OCI-LY1 (cell line): ENCODE measurements around the gene PARVG.

Source experiments
- H2AFZ ChIP-seq: fragments of 200-600 bp; sonication (generic), shearing (Covaris generic); 2 replicates; pipeline ENCODE4 v1.6.0; 2014; ENCODE audit warnings: antibody characterized with exemption, mild to moderate bottlenecking, low read length
- H3F3A ChIP-seq: fragments of 200-600 bp; sonication (generic), shearing (Covaris generic); 2 replicates; pipeline ENCODE4 v1.6.0; 2014; ENCODE audit warnings: mild to moderate bottlenecking, antibody characterized with exemption, low read length, moderate library complexity; ENCODE audit not compliant: insufficient read depth
- H3K27ac ChIP-seq: fragments of 200-600 bp; sonication (generic); 2 replicates; pipeline ENCODE4 v1.5.1; 2014; ENCODE audit warnings: low read length, mixed run types, mild to moderate bottlenecking, low read depth; ENCODE audit not compliant: poor library complexity, severe bottlenecking
- H3K27me3 ChIP-seq: fragments of 200-600 bp; sonication (generic); 2 replicates; pipeline ENCODE4 v1.6.0; 2014; ENCODE audit warnings: antibody characterized with exemption, mild to moderate bottlenecking, low read length, moderate library complexity; ENCODE audit not compliant: insufficient read depth
- H3K36me3 ChIP-seq: fragments of 200-600 bp; sonication (generic); 2 replicates; pipeline ENCODE4 v1.6.1; 2014; ENCODE audit warnings: mild to moderate bottlenecking, antibody characterized with exemption, low read length, moderate library complexity, mixed read lengths; ENCODE audit not compliant: insufficient read depth
- H3K4me1 ChIP-seq: fragments of 200-600 bp; sonication (generic); 2 replicates; pipeline ENCODE4 v1.5.1; 2014; ENCODE audit warnings: mild to moderate bottlenecking, low read length, moderate library complexity; ENCODE audit not compliant: insufficient read depth, severe bottlenecking
- H3K4me2 ChIP-seq: fragments of 200-600 bp; sonication (generic), shearing (Covaris generic); 2 replicates; pipeline ENCODE4 v1.6.1; 2014; ENCODE audit warnings: low read length
- H3K4me3 ChIP-seq: fragments of 200-600 bp; sonication (generic); 2 replicates; pipeline ENCODE4 v1.5.1; 2014; ENCODE audit warnings: low read length, low read depth, mild to moderate bottlenecking, mixed read lengths; ENCODE audit not compliant: poor library complexity, severe bottlenecking
- H3K79me2 ChIP-seq: fragments of 200-600 bp; shearing (Covaris generic); 2 replicates; pipeline ENCODE4 v1.6.1; 2016; ENCODE audit warnings: mixed run types, low read length, mixed read lengths; ENCODE audit not compliant: insufficient read depth
- H3K9ac ChIP-seq: fragments of 200-600 bp; sonication (generic), shearing (Covaris generic); 2 replicates; pipeline ENCODE4 v1.6.1; 2014; ENCODE audit warnings: mild to moderate bottlenecking, low read length, mixed read lengths
- H3K9me2 ChIP-seq: fragments of 200-600 bp; sonication (generic), shearing (Covaris generic); 2 replicates; pipeline ENCODE4 v1.6.1; 2014; ENCODE audit warnings: low read depth, mild to moderate bottlenecking, low read length, mixed read lengths
- H3K9me3 ChIP-seq: fragments of 200-600 bp; shearing (Covaris generic); 2 replicates; pipeline ENCODE4 v1.6.1; 2014; ENCODE audit warnings: low read length, mixed read lengths
- H4K20me1 ChIP-seq: fragments of 200-600 bp; sonication (generic), shearing (Covaris generic); 2 replicates; pipeline ENCODE4 v1.6.0; 2016; ENCODE audit warnings: mild to moderate bottlenecking, low read length; ENCODE audit not compliant: insufficient read depth
- CTCF ChIP-seq: fragments of 200-600 bp; sonication (generic), shearing (Covaris generic); IDR thresholded peaks from 2 replicates; pipeline ENCODE4 v1.5.1; 2017; ENCODE audit warnings: mild to moderate bottlenecking, antibody characterized with exemption, low read length, moderate library complexity, mixed read lengths
- EZH2 ChIP-seq: fragments of 200-600 bp; sonication (generic), shearing (Covaris generic); IDR thresholded peaks from 2 replicates; pipeline ENCODE4 v1.8.0; 2017; ENCODE audit warnings: borderline replicate concordance, mixed run types, mild to moderate bottlenecking, antibody characterized with exemption, low read length, moderate library complexity, mixed read lengths

The PARVG gene

GRCh38 chr22:44199164-44199563 lies 18.4 kb downstream of the PARVG start:
- Histone ChIP-seq H3K79me2 (no peaks in the 10 kb centered on the region), H3K27me3 (peaks cover 10% of the 10 kb centered on the region; the same call in 1 of the 2 replicates), H3F3A (no peaks in the 10 kb centered on the region), H3K9me3 (no peaks in the 10 kb centered on the region), H3K4me1 (no peaks in the 10 kb centered on the region), H3K4me2 (no peak overlapping the region), H3K9ac (no peak overlapping the region), H3K9me2 (no peaks in the 10 kb centered on the region), H3K4me3 (no peak overlapping the region), H3K27ac (no peak overlapping the region), H4K20me1 (no peaks in the 10 kb centered on the region), H2AFZ (no peak overlapping the region), H3K36me3 (no peaks in the 10 kb centered on the region)
- TF ChIP-seq EZH2 (no peak), CTCF (no peak)

GRCh38 chr22:44199866-44200265 lies 19.1 kb downstream of the PARVG start:
- Histone ChIP-seq H3K79me2 (no peaks in the 10 kb centered on the region), H3K9me3 (no peaks in the 10 kb centered on the region), H2AFZ (no peak overlapping the region), H3F3A (no peaks in the 10 kb centered on the region), H3K9me2 (no peaks in the 10 kb centered on the region), H3K9ac (no peak overlapping the region), H3K27ac (no peak overlapping the region), H3K27me3 (peaks cover 10% of the 10 kb centered on the region; the same call in 1 of the 2 replicates), H3K4me2 (no peak overlapping the region), H3K36me3 (no peaks in the 10 kb centered on the region), H3K4me1 (no peaks in the 10 kb centered on the region), H4K20me1 (no peaks in the 10 kb centered on the region), H3K4me3 (no peak overlapping the region)
- TF ChIP-seq CTCF (no peak), EZH2 (no peak)

- peaks cover 10% of the 10 kb centered on the region; the same call in 1 of the 2 replicates for H3K27me3 ChIP-seq
- TF ChIP-seq CTCF = no peak
- no peak for TF ChIP-seq EZH2
- no peaks in the 10 kb centered on the region for H3K4me1 ChIP-seq
- no peaks in the 10 kb centered on the region for H3K9me2 ChIP-seq
- H3K36me3 ChIP-seq = no peaks in the 10 kb centered on the region
- no peaks in the 10 kb centered on the region for H3K9me3 ChIP-seq
- no peak overlapping the region for H3K4me3 ChIP-seq
- no peaks in the 10 kb centered on the region for H4K20me1 ChIP-seq
- H3K27ac ChIP-seq = no peak overlapping the region
- no peak overlapping the region for H3K4me2 ChIP-seq
- no peaks in the 10 kb centered on the region for H3F3A ChIP-seq
- H3K9ac ChIP-seq = no peak overlapping the region
- no peaks in the 10 kb centered on the region for H3K79me2 ChIP-seq
- no peak overlapping the region for H2AFZ ChIP-seq
These were observed 19.7 kb downstream of the PARVG start for GRCh38 chr22:44200451-44200850.
